Measurements from ENCODE around the gene B3GAT3. TPM values are rescaled to one million over a fixed set of nuclear protein-coding genes. Genes with fewer than 3 reads are reported as not detected.

B3GAT3 gene
- total and polyA plus RNA-seq, 2 donors (not counting 3 experiments of a cell fraction or from before 2014, with no cell fraction given) = 31.6 to 37.2 TPM

DNA sequence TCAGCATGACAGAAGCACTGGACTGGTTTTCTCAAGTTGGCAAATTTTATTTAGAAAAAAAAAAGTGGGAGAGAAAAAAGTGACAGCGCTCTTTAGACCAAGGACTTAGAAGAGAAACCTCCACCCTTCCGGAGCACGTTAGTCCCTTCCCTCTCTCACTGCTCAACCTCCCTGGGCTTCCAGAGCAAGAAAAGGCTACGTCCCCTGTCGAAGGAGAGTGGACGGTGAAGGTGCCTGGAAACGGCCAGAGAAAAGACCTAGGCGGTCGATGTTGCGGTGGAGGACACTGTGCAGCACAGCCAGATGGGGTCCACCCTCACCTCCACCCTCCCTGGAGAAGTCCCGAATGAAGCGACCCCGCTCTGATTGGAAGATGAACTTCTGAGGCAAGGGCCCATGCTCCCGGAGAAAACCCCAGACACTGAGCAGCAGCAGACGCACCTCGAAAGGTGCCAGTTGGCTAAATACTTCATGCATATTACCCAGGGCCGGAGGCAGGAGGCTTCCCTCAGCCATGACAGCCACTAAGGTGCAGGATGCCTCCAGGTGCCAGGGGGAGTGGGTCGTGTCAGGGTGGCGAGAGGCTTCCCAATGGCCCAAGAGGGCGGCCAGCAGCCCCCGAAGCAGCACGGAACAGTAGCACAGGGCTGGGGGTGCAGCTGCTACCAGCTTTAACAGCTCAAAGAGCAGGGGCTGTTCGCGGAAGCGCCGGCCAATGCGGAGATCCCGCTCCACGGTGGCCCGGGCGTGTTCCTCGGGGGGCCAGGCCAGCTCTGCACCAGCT, 25.2 kb upstream of the B3GAT3 start:
- no peak for FAIRE-seq
- ChIA-PET CTCF (interaction anchor here (0.8 to 1.5 kb wide), 2 partner anchors 36 to 43 kb away, joined by 3 read pairs; no protein-coding TSS in a partner anchor), POLR2A (interaction anchor here (0.6 to 2.7 kb wide), 8 partner anchors 18 to 194 kb away, joined by 3 to 41 read pairs (median 4); partner anchors contain the start of genes C11orf98, CSKMT, TUT1 and UQCC3)
- no TSS peak for BruUV-seq (replicated peaks)
- Histone ChIP-seq H3K79me2 (ENCODE audit: control insufficient read depth, insufficient read depth, low read length) (peaks cover 44% of the 10 kb centered on the region), H3K27me3 (ENCODE audit: control insufficient read depth in 2 of 2, insufficient read depth in 2 of 2, low read length in 2 of 2) (no peaks in the 10 kb centered on the region), H3K9me3 (replicated peaks; ENCODE audit: control insufficient read depth, insufficient read depth, low read length) (no peaks in the 10 kb centered on the region), H3K9me1 (replicated peaks; ENCODE audit: control insufficient read depth, extremely low read depth, insufficient read depth, low read length) (no peaks in the 10 kb centered on the region), H3K4me1 (ENCODE audit: control insufficient read depth, extremely low read depth, insufficient read depth, low read length) (peaks cover 13% of the 10 kb centered on the region), H3K9ac (replicated peaks; ENCODE audit: extremely low read depth, insufficient read depth, low read length) (no peak overlapping the region), H4K20me1 (replicated peaks; ENCODE audit: control insufficient read depth, extremely low read depth, insufficient read depth, low read length) (no peaks in the 10 kb centered on the region), H2AFZ (ENCODE audit: low read depth, low read length) (no peak overlapping the region), H3K4me2 (ENCODE audit: insufficient read depth, low read length) (no peak overlapping the region), H3K36me3 (ENCODE audit: control insufficient read depth in 2 of 2, extremely low read depth in 1 of 2, insufficient read depth in 2 of 2, low read length in 2 of 2) (peaks cover 15 to 25% of the 10 kb centered on the region in 2 experiments), H3K27ac (ENCODE audit: insufficient read depth, low read depth, low read length) (no peak overlapping the region), H3K4me3 (replicated peaks in 1 of 3; ENCODE audit: insufficient read depth in 1 of 3, low read depth in 1 of 3, low read length in 3 of 3) (no peak overlapping the region)
- intact Hi-C loops (cut with micrococcal nuclease) (loop anchor here (1.0 kb wide), 4 partner anchors 25 to 80 kb away; partner anchors contain the start of genes EEF1G and HNRNPUL2), dilution Hi-C loops (cut with MboI; ENCODE audit: extremely low pct_ligation_motif_present, low sequenced_read_pairs) (no loop called here)
- TF ChIP-seq FOS (IDR thresholded peaks at IDR 0.05; ENCODE audit: borderline replicate concordance, insufficient read depth, low read length) (no peak), GATA2 (IDR thresholded peaks at IDR 0.05; ENCODE audit: insufficient read depth, insufficient read length, low read depth, low read length) (no peak), POLR2AphosphoS5 (IDR thresholded peaks at IDR 0.05; ENCODE audit: insufficient read depth, low read depth, low read length) (no peak), POLR2A (IDR thresholded peaks at IDR 0.05; ENCODE audit: low read depth, low read length) (no peak), JUN (IDR thresholded peaks at IDR 0.05; ENCODE audit: borderline replicate concordance, insufficient read depth, insufficient read length, low read depth) (no peak), MYC (IDR thresholded peaks at IDR 0.05; ENCODE audit: low read depth, low read length) (no peak), EZH2 (IDR thresholded peaks at IDR 0.05; ENCODE audit: borderline replicate concordance, low read depth, low read length, severe bottlenecking) (no peak)
- TF ChIP-seq, protein P1, sequence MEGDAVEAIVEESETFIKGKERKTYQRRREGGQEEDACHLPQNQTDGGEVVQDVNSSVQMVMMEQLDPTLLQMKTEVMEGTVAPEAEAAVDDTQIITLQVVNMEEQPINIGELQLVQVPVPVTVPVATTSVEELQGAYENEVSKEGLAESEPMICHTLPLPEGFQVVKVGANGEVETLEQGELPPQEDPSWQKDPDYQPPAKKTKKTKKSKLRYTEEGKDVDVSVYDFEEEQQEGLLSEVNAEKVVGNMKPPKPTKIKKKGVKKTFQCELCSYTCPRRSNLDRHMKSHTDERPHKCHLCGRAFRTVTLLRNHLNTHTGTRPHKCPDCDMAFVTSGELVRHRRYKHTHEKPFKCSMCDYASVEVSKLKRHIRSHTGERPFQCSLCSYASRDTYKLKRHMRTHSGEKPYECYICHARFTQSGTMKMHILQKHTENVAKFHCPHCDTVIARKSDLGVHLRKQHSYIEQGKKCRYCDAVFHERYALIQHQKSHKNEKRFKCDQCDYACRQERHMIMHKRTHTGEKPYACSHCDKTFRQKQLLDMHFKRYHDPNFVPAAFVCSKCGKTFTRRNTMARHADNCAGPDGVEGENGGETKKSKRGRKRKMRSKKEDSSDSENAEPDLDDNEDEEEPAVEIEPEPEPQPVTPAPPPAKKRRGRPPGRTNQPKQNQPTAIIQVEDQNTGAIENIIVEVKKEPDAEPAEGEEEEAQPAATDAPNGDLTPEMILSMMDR (IDR thresholded peaks at IDR 0.05; ENCODE audit: extremely low read depth in 1 of 2, insufficient read depth in 1 of 2, low read depth in 1 of 2, low read length in 2 of 2) = no peak
- TF ChIP-seq, protein P2, sequence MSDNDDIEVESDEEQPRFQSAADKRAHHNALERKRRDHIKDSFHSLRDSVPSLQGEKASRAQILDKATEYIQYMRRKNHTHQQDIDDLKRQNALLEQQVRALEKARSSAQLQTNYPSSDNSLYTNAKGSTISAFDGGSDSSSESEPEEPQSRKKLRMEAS (IDR thresholded peaks at IDR 0.05; ENCODE audit: insufficient read depth, insufficient read length) = no peak
- no peak for DNase-seq (ENCODE audit: low read depth, low spot score)

All from endothelial cell of umbilical vein (primary cell).